ENCODE measurements around the gene ARRDC1. TPM values are rescaled to one million over a fixed set of nuclear protein-coding genes. Genes with fewer than 3 reads are reported as not detected.

The ARRDC1 gene
- polyA plus RNA-seq, 2 donors = 68.5 to 207 TPM

GRCh38 chr9:137574192-137574591 is 31.3 kb upstream of the ARRDC1 start:
- H3K27ac ChIP-seq (ENCODE audit: low read depth in 2 of 2, low read length in 1 of 2) = no peak overlapping the region
- H3K9me3 ChIP-seq (ENCODE audit: control insufficient read depth in 2 of 2, insufficient read depth in 1 of 2, low read depth in 1 of 2, low read length in 1 of 2) = no peaks in the 10 kb centered on the region
- H3K27me3 ChIP-seq (ENCODE audit: control insufficient read depth in 1 of 2, insufficient read depth in 2 of 2, low read length in 2 of 2) = no peaks in the 10 kb centered on the region
- H3K36me3 ChIP-seq (ENCODE audit: control insufficient read depth in 2 of 2, insufficient read depth in 2 of 2, low read length in 1 of 2) = peaks cover 7 to 19% of the 10 kb centered on the region in 2 donors
- H3K4me3 ChIP-seq (ENCODE audit: low read depth in 1 of 2, low read length in 2 of 2) = no peak overlapping the region
- peaks cover 4 to 9% of the 10 kb centered on the region in 2 donors for H3K4me1 ChIP-seq (ENCODE audit: control insufficient read depth in 2 of 2, insufficient read depth in 2 of 2, low read length in 1 of 2)
- WGBS, 2 donors = 91% methylated on average over 10 of the region's 10 CpGs

GRCh38 chr9:137575364-137575715 is 30.1 kb upstream of the ARRDC1 start:
- peaks cover 8 to 11% of the 10 kb centered on the region in 2 donors for H3K4me1 ChIP-seq (ENCODE audit: control insufficient read depth in 2 of 2, insufficient read depth in 2 of 2, low read length in 1 of 2)
- 61 to 63% methylated on average over 9 of the region's 9 CpGs for WGBS, 2 donors
- no peaks in the 10 kb centered on the region for H3K27me3 ChIP-seq (ENCODE audit: control insufficient read depth in 1 of 2, insufficient read depth in 2 of 2, low read length in 2 of 2)
- no peak overlapping the region for H3K4me3 ChIP-seq (ENCODE audit: low read depth in 1 of 2, low read length in 2 of 2)
- no peak overlapping the region for H3K27ac ChIP-seq (ENCODE audit: low read depth in 2 of 2, low read length in 1 of 2)
- H3K9me3 ChIP-seq (ENCODE audit: control insufficient read depth in 2 of 2, insufficient read depth in 1 of 2, low read depth in 1 of 2, low read length in 1 of 2) = no peaks in the 10 kb centered on the region
- H3K36me3 ChIP-seq (ENCODE audit: control insufficient read depth in 2 of 2, insufficient read depth in 2 of 2, low read length in 1 of 2) = peaks cover 7 to 19% of the 10 kb centered on the region in 2 donors

- Histone ChIP-seq H3K27ac (ENCODE audit: low read depth in 2 of 2, low read length in 1 of 2) (no peak overlapping the region), H3K27me3 (ENCODE audit: control insufficient read depth in 1 of 2, insufficient read depth in 2 of 2, low read length in 2 of 2) (no peaks in the 10 kb centered on the region), H3K4me3 (ENCODE audit: low read depth in 1 of 2, low read length in 2 of 2) (no peak overlapping the region), H3K4me1 (ENCODE audit: control insufficient read depth in 2 of 2, insufficient read depth in 2 of 2, low read length in 1 of 2) (peaks cover 8 to 11% of the 10 kb centered on the region in 2 donors), H3K36me3 (ENCODE audit: control insufficient read depth in 2 of 2, insufficient read depth in 2 of 2, low read length in 1 of 2) (peaks cover 4 to 19% of the 10 kb centered on the region in 2 donors), H3K9me3 (ENCODE audit: control insufficient read depth in 2 of 2, insufficient read depth in 1 of 2, low read depth in 1 of 2, low read length in 1 of 2) (no peaks in the 10 kb centered on the region)
- WGBS, 2 donors = 82 to 85% methylated on average over 12 of the region's 12 CpGs
Measured at GRCh38 chr9:137575716-137576411, 29.6 kb upstream of the ARRDC1 start.

GRCh38 chr9:137578518-137579258 is 26.8 kb upstream of the ARRDC1 start, which contains the start of gene DPH7:
DPH7 (minus strand) TSS chr9:137578925; CDS start chr9:137578777, 148 bp downstream.
- peak within 1 kb of the TSS; percentile 82 to 89 for H3K27ac ChIP-seq (ENCODE audit: low read depth in 2 of 2, low read length in 1 of 2)
- 2% methylated on average over 78 to 82 of the region's 82 CpGs for WGBS, 2 donors
- peak within 1 kb of the TSS; percentile 72 to 95 for H3K4me3 ChIP-seq (ENCODE audit: low read depth in 1 of 2, low read length in 2 of 2)
- H3K27me3 ChIP-seq (ENCODE audit: control insufficient read depth in 1 of 2, insufficient read depth in 2 of 2, low read length in 2 of 2) = no peaks in the 10 kb centered on the region
- H3K36me3 ChIP-seq (ENCODE audit: control insufficient read depth in 2 of 2, insufficient read depth in 2 of 2, low read length in 1 of 2) = peaks cover 9 to 35% of the 10 kb centered on the region in 2 donors
- peaks cover 8 to 11% of the 10 kb centered on the region in 2 donors for H3K4me1 ChIP-seq (ENCODE audit: control insufficient read depth in 2 of 2, insufficient read depth in 2 of 2, low read length in 1 of 2)
- H3K9me3 ChIP-seq (ENCODE audit: control insufficient read depth in 2 of 2, insufficient read depth in 1 of 2, low read depth in 1 of 2, low read length in 1 of 2) = no peaks in the 10 kb centered on the region

GRCh38 chr9:137579259-137579604 is 26.3 kb upstream of the ARRDC1 start:
- H3K27me3 ChIP-seq (ENCODE audit: control insufficient read depth in 1 of 2, insufficient read depth in 2 of 2, low read length in 2 of 2) = no peaks in the 10 kb centered on the region
- WGBS, 2 donors = 28 to 36% methylated on average over 19 of the region's 19 CpGs
- peak overlapping the region; percentile 82 to 89 for H3K27ac ChIP-seq (ENCODE audit: low read depth in 2 of 2, low read length in 1 of 2)
- no peaks in the 10 kb centered on the region for H3K9me3 ChIP-seq (ENCODE audit: control insufficient read depth in 2 of 2, insufficient read depth in 1 of 2, low read depth in 1 of 2, low read length in 1 of 2)
- peaks cover 6 to 37% of the 10 kb centered on the region in 2 donors for H3K36me3 ChIP-seq (ENCODE audit: control insufficient read depth in 2 of 2, insufficient read depth in 2 of 2, low read length in 1 of 2)
- H3K4me1 ChIP-seq (ENCODE audit: control insufficient read depth in 2 of 2, insufficient read depth in 2 of 2, low read length in 1 of 2) = peaks cover 8 to 11% of the 10 kb centered on the region in 2 donors
- H3K4me3 ChIP-seq (ENCODE audit: low read depth in 1 of 2, low read length in 2 of 2) = peak overlapping the region; percentile 27 to 72

GRCh38 chr9:137580209-137580953 is 25.1 kb upstream of the ARRDC1 start:
- Histone ChIP-seq H3K27me3 (ENCODE audit: control insufficient read depth in 1 of 2, insufficient read depth in 2 of 2, low read length in 2 of 2) (no peaks in the 10 kb centered on the region), H3K9me3 (ENCODE audit: control insufficient read depth in 2 of 2, insufficient read depth in 1 of 2, low read depth in 1 of 2, low read length in 1 of 2) (no peaks in the 10 kb centered on the region), H3K4me3 (ENCODE audit: low read depth in 1 of 2, low read length in 2 of 2) (no peak overlapping the region), H3K4me1 (ENCODE audit: control insufficient read depth in 2 of 2, insufficient read depth in 2 of 2, low read length in 1 of 2) (peaks cover 8 to 11% of the 10 kb centered on the region in 2 donors), H3K27ac (ENCODE audit: low read depth in 2 of 2, low read length in 1 of 2) (no peak overlapping the region), H3K36me3 (ENCODE audit: control insufficient read depth in 2 of 2, insufficient read depth in 2 of 2, low read length in 1 of 2) (peaks cover 5 to 35% of the 10 kb centered on the region in 2 donors)
- 82 to 84% methylated on average over 23 of the region's 23 CpGs for WGBS, 2 donors

GRCh38 chr9:137580954-137581322 is 24.5 kb upstream of the ARRDC1 start:
- H3K36me3 ChIP-seq (ENCODE audit: control insufficient read depth in 2 of 2, insufficient read depth in 2 of 2, low read length in 1 of 2) = peaks cover 5 to 37% of the 10 kb centered on the region in 2 donors
- WGBS, 2 donors = 90 to 91% methylated on average over 4 of the region's 4 CpGs
- no peaks in the 10 kb centered on the region for H3K9me3 ChIP-seq (ENCODE audit: control insufficient read depth in 2 of 2, insufficient read depth in 1 of 2, low read depth in 1 of 2, low read length in 1 of 2)
- H3K27me3 ChIP-seq (ENCODE audit: control insufficient read depth in 1 of 2, insufficient read depth in 2 of 2, low read length in 2 of 2) = no peaks in the 10 kb centered on the region
- no peak overlapping the region for H3K27ac ChIP-seq (ENCODE audit: low read depth in 2 of 2, low read length in 1 of 2)
- H3K4me3 ChIP-seq (ENCODE audit: low read depth in 1 of 2, low read length in 2 of 2) = no peak overlapping the region
- peaks cover 8 to 9% of the 10 kb centered on the region in 2 donors for H3K4me1 ChIP-seq (ENCODE audit: control insufficient read depth in 2 of 2, insufficient read depth in 2 of 2, low read length in 1 of 2)

- Histone ChIP-seq H3K9me3 (ENCODE audit: control insufficient read depth in 2 of 2, insufficient read depth in 1 of 2, low read depth in 1 of 2, low read length in 1 of 2) (no peaks in the 10 kb centered on the region), H3K36me3 (ENCODE audit: control insufficient read depth in 2 of 2, insufficient read depth in 2 of 2, low read length in 1 of 2) (peaks cover 5 to 44% of the 10 kb centered on the region in 2 donors), H3K27me3 (ENCODE audit: control insufficient read depth in 1 of 2, insufficient read depth in 2 of 2, low read length in 2 of 2) (no peaks in the 10 kb centered on the region), H3K4me3 (ENCODE audit: low read depth in 1 of 2, low read length in 2 of 2) (no peak overlapping the region), H3K27ac (ENCODE audit: low read depth in 2 of 2, low read length in 1 of 2) (no peak overlapping the region), H3K4me1 (ENCODE audit: control insufficient read depth in 2 of 2, insufficient read depth in 2 of 2, low read length in 1 of 2) (peaks cover 7 to 8% of the 10 kb centered on the region in 2 donors)
- WGBS, 2 donors = 89% methylated on average over 22 of the region's 22 CpGs
Measured at GRCh38 chr9:137581361-137582285, 23.9 kb upstream of the ARRDC1 start.

All from esophagus (tissue), 2 donors.